K562 (cell line): ENCODE measurements around the gene EPSTI1.

Source experiments
- CHD1 ChIP-seq: fragments of 200-600 bp; sonication (generic); IDR thresholded peaks from one replicate; pipeline ENCODE4 v1.6.1; 2012; ENCODE audit warnings: mild to moderate bottlenecking, moderate library complexity, low read length, inconsistent platforms
- CTCF ChIP-seq, 3 experiments: IDR thresholded peaks in 2 of 3; conservative IDR thresholded peaks in 1 of 3; 2 replicates each; pipeline ENCODE4 v1.5.1; 2011 to 2012; ENCODE audit warnings: low read length in 3 of 3, mild to moderate bottlenecking in 3 of 3, control low read depth in 2 of 3, improper control_type of control experiment in 1 of 3, inconsistent platforms in 1 of 3, low read depth in 1 of 3, mixed read lengths in 1 of 3, moderate library complexity in 1 of 3; ENCODE audit not compliant: insufficient read depth in 2 of 3
- JUND ChIP-seq, 2 experiments: IDR thresholded peaks; 2 replicates in 1 of 2; 3 replicates in 1 of 2; pipeline ENCODE4 v1.6.1; 2011; ENCODE audit warnings: borderline replicate concordance in 2 of 2, low read depth in 2 of 2, low read length in 2 of 2, improper control_type of control experiment in 1 of 2, missing biosample characterization in 1 of 2, missing genetic modification characterization in 1 of 2, missing genetic modification reagents in 1 of 2
- MAFF ChIP-seq: IDR thresholded peaks from 2 replicates; pipeline ENCODE4 v1.6.1; 2012; ENCODE audit warnings: low read length, improper control_type of control experiment
- NR3C1 ChIP-seq: sonication (generic); formaldehyde crosslinking; IDR thresholded peaks from 2 replicates; pipeline ENCODE4 v1.8.1; 2022; ENCODE audit warnings: missing genetic modification reagents
- TFAM ChIP-seq: fragments of 250-450 bp; sonication (Bioruptor Pico); conservative IDR thresholded peaks from 2 replicates; pipeline ENCODE4 v1.5.0; 2021; ENCODE audit warnings: mild to moderate bottlenecking, moderate library complexity
- UBTF ChIP-seq, 2 experiments: IDR thresholded peaks; 2 replicates each; pipeline ENCODE4 v1.6.1; 2012; ENCODE audit warnings: improper control_type of control experiment in 2 of 2, low read depth in 2 of 2, low read length in 2 of 2, borderline replicate concordance in 1 of 2

- TF ChIP-seq NR3C1 (CRISPR knock-in tag): no peak
- TF ChIP-seq UBTF (IDR thresholded peaks at IDR 0.05; ENCODE audit: borderline replicate concordance in 1 of 2, low read depth in 2 of 2, low read length in 2 of 2): no peak
- TF ChIP-seq JUND (IDR thresholded peaks at IDR 0.05; ENCODE audit: borderline replicate concordance, low read depth, low read length): no peak
- no peak for TF ChIP-seq JUND (tag; IDR thresholded peaks at IDR 0.05; ENCODE audit: borderline replicate concordance, low read depth, low read length)
- TF ChIP-seq MAFF: no peak
- TF ChIP-seq TFAM (CRISPR knock-in tag): no peak
- no peak for TF ChIP-seq CTCF (IDR thresholded peaks at IDR 0.05 in 2 of 3, conservative IDR thresholded peaks at IDR 0.05 in 1 of 3; ENCODE audit: insufficient read depth in 2 of 3, low read depth in 1 of 3, low read length in 3 of 3)
- TF ChIP-seq CHD1: no peak
Observed at GRCh38 chr13:42997381-42997780, 5.3 kb upstream of the EPSTI1 start.
